GM19372 (cell line): Measurements from ENCODE around the gene AMDHD2.
"Not testable (repeated sequence)": the region's sequence is repeated elsewhere in the genome, so short reads cannot be mapped to it uniquely, and the experiment has no call there.

Experiments
- ATAC-seq: cut with Tn5 transposase; IDR thresholded peaks from one replicate; pipeline ENCODE4 v1.9.1; 2021; ENCODE audit warnings: mild to moderate bottlenecking, low read depth, moderate library complexity; ENCODE audit not compliant: unreplicated experiment

Gene AMDHD2

DNA sequence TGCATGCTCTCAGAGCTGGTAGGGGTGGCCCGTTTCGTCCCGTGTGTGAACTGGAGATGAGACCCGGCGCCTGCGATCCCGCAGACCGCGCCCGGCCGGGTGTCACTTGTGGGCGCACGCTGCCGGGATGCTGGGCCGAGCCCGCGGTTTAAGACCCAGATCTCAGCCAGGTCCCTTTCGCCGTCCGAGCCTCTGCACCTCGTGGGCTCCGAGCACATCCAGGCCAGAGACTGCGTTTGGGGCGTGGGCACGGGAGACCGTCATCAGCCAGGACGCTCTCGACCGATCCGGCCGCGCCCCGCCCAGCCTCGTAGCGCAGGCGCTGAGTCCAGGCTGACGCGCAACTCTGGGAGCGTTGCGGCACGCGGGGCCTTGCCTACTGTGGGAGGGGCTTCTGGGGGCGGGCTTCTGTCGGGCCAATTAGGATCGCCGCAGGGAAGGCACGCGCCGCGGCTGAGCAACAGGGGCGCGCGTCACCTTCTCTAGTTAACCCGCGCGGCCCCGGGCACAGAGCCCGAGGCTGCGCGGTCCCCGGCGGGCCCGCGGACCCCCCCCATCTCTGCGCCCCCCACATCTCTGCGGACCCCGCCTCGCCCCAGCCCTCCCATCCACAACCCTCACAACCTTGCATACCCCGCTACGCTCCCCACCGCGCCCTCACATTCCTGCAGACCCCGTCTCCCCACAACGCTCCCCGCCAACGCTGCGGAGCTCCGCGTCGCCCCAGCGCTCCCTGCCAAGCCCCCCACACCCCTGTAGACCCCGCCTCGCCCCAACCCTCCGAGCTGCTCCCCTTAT lies 11.7 kb downstream of the AMDHD2 start:
- ATAC-seq = peak; percentile 88

DNA sequence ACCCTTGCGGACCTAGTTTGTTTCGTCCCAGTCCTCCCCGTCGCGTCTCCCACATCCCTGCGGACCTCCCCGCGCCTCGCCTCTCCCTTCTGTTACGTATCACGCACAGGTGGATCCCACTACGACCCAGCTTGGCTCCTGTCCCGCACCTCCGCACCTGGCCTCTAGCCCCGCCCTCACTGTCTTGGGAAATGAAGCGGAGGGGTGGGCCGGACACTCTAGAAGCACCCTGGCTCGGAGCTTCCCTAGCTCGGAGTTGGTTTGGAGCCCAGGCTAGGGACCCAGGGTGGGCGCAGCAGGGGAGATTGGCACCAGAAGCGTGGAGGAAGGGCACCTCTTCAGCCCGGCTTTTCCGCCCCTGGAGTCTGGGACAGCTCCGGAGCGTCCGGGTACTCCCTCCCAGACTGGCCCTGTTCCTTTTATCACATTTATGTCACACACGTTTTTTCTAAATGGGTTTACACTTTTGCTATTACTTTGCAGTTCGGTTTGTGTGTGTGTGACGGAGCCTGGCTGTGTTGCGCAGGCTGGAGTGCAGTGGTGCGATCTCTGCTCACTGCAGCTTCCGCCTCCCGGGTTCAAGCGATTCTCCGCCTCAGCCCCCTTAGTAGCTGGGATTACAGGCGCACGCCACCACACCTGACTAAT lies 12.4 kb downstream of the AMDHD2 start:
- ATAC-seq = no peak

DNA sequence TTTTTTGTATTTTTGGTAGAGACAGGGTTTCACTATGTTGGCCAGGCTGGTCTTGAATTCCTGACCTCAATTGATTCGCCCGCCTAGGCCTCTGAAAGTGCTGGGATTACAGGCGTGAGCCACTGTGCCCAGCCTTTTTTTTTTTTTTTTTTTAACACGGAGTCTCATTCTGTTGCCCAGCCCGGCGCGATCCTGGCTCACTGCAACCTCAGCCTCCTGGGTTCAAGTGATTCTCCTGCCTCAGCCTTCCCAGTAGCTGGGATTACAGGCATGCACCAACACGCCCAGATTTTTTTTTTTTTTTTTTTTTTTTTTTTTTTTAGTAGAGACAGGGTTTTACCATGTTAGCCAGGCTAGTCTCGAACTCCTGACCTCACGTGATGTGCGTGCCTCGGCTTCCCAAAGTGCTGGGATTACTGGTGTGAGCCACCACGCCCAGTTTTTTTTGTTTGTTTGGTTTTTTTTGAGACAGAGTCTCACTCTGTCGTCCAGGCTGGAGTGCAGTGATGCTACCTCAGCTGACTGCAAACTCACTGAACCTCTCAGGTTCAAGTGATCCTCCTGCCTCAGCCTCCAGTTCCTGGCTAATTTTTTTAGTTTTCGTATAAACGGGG lies 13.1 kb downstream of the AMDHD2 start:
- ATAC-seq = not testable (repeated sequence)

DNA sequence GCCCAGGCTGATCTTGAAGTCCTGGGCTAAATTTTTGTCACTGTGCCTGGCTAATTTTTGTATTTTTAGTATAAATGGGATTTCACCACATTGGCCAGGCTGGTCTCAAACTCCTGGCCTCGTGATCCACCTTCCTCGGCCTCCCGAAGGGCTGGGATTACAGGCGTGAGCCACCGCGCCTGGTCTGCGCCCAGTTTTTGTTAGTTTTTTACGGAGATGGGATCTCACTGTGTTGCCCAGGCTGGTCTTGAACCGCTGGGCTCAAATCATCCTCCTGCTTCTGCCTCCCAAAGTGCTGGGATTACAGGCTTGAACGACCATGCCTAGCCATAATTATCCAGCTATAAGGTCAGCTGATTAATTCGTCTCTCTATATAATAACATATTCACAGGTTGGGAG lies 13.7 kb downstream of the AMDHD2 start:
- ATAC-seq = no peak

DNA sequence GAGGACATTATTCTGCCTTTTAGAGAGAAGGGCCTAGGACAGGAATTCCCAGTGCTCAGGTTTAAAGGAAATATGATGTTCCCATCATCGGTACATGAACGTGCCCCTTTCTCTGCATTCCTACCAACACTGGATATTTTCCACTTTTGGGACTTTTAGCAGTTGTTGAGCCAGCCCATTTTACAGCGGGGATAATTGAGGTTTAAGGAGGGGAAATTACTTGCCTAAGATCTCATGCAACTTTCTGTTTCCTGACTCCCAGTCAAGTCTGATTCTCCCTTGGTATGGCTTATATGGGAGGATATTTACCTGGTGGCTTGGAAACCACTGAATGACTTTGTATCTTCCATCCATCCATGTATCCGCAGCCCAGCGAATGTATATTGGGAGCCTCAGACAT lies 14.2 kb downstream of the AMDHD2 start:
- not testable (repeated sequence) for ATAC-seq

DNA sequence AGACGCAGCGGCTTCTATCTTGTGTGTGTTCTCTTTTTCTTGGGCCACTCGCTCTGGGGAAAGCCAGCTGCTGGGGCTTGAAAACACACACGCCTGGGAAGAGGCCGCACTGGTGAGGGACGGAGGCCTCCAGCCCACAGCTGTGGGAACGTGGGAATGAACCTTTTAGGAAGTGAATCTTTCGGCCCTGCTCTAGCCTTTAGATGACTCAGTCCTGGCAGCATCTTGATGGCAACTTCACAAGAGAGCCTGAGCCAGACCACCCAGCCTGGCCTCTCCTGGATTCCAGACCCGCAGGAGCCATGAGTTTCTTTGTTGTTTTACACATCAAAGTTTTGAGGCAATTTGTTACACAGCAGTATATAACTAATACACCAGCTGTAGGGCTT lies 15.4 kb downstream of the AMDHD2 start:
- ATAC-seq = no peak

DNA sequence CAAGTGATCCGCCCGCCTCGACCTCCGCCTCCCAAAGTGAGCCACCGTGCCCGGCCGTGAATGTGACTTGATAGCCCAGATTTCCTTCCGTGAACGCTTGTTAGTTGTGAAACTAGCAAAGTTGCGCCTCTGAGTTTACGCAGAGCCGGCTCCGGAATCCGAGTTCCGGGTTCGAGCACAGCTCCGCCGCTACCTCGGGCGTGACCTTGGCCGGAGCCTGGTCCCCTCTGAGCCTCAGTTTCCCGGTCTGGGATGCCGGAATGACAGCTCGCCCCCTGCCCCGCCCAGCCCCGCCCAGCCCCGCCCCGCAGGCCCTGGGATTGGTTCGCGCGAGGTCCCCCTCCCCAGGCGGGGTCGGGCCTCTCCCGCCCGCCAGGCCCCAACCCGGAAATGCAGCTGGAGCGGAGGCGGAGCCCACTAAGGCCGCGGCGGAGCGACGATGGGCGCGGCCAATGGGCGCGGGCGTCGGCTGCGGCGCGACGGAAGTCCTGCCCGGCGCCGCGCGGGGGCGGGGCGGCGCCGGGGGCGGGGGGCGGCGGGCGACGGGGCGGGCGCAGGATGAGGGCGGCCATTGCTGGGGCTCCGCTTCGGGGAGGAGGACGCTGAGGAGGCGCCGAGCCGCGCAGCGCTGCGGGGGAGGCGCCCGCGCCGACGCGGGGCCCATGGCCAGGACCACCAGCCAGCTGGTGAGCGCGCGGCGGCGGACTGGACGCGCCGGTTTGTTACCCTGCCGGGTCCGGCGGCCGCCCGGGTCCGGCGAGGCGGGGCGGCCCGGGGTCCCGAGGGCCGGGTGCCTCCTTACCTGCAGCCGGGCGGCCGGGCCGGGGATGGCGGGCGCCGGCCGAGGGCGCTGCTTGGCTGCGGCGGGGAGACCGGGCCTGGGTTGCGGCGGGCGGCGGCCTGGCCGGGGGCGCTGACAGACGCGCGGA lies 17.5 kb downstream of the AMDHD2 start, which contains the start of gene PDPK1:
Gene PDPK1, plus strand, starts transcription at position 571 of the 929 bp plus-strand sequence. Its CDS starts 92 bp downstream, at position 663.
- peak; percentile 84 for ATAC-seq

DNA sequence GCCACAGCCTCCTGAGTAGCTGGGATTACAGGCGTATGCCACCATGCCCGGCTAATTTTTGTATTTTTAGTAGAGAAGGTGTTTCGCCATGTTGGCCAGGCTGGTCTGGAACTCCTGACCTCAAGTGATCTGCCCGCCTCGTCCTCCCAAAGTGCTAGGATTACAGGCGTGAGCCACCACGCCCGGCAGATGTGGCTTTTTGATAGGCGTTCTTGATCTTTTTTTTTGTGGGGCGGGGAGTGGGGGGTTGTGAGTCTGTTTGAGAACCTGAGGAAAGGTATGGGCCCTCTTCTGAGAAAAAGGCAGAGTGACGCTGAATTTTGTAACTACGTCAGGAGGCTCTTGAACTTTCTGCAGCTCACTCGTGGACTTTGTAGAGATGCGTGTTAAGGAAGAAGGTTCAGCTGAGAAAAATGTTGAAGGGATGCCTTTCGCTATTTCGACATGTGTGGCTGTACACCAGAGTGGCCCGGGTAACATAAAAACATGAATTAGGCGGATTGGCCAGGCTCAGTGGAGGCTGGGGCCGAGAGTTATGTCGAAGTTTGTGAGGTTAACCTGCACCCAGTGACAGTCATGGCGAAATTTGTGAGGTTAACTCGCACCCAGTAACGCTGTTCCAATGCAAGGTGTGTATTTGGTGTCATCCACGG lies 19.1 kb downstream of the AMDHD2 start:
- not testable (repeated sequence) for ATAC-seq

DNA sequence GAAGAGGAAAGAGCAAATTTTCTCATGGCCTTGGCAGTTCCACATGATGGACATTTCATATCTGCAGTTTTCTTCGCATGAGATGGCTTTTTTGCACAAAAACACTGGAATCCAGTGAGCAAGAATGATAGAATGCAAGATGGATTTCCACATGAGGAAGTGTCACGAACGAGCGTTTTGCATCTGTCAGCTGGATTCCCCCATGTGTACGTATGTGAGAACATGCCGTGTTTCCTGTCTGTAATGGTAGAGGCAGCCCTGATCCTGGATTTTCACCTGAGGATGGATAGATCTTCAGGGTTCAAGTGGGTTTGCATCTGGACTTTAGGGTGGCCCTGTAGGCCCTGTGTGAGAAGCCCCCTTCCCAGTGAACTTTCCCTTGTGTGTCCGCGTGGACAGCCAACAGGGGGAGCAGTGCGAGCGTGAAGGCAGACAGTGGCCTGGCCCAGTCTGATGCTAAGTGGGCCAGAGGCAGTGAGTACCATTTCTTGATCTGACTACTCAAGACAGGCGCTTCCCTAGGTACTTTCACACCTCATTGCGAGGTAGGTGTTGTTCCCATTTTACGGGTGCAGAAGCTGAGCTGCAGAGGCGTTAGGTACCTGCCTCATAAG lies 19.8 kb downstream of the AMDHD2 start:
- ATAC-seq = not testable (repeated sequence)

DNA sequence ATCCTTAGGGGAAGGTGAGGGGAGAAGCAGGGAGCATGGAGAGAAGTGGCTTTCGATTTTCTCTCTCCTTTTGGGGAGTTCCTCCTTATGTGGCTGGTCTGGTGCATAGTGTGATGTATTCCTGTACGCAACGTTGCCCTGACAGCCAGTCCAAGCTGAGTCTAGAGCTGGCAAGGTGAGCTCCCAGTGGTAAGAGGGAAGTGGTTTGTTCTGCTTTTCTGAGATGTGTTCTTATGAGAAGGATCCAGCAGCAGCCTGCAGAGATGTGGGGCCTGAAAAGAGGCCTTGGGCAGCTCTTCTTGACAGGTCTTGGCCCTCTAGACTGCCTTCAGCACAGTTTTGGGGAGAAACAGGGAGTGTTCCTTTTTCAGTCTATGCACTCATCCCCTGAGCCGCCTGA lies 20.7 kb downstream of the AMDHD2 start:
- ATAC-seq = not testable (repeated sequence)

DNA sequence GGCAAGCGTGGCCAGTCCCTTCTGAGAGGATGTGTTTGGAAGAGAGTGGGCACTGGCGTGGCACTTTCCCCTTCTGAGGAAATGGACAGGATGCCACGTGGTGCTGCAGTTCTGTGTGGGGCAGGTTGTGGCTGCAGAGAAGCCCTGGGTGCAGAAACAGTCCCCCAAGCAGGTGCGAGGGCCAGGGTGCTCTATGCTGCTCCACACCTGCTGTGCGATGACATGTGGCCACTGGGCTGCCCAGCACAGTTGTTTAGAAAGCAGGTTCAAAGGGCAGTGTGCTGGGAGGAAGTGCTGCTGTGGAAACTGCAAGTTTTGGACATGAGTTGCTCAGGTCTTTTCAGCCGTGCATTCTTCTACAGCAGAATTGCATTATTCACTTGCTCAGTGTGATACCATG lies 21.2 kb downstream of the AMDHD2 start:
- not testable (repeated sequence) for ATAC-seq

DNA sequence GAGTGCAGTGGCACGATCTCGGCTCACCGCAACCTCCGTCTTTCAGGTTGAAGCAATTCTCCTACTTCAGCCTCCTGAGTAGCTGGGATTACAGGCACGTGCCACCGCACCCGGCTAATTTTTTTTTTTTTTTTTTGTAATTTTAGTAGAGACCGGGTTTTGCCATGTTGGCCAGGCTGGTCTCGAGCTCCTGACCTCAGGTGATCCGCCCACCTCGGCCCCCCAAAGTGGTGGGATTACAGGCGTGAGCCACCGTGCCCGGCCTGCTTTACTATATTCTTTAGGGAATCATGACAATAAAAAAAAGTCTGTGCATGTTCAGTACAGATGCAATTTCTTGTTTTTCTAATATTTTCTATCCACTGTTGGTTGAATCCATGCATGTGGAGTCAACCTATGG lies 23.6 kb downstream of the AMDHD2 start:
- ATAC-seq = not testable (repeated sequence)

DNA sequence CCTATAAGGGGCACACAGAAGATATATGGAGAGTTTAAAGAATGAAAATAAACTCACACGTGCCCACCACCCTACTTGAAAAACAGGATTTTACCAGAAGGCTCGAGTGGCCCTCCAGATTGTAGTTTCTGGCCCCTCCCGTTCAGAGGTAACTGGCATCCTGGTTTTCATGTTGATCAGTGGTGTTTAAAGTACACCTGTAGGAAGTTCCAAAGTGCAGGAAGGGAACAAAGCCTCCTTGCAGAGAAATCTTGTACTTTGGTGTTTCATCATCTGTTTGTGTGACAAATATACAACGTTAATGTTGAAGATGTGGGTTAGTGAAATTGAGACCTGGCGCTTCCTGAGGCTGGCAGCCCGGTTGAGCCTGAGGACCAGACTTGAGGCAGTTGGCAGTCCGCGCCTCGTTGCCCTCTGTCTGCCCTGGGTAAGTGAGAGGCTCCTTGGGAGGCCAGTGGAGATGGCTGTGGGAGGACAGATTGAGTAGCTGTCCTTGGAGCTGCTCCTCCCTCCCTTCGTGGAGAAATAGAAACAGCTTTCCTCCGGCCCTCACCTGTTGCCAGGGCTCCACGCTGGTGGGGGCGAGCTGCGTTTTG lies 30.2 kb downstream of the AMDHD2 start:
- not testable (repeated sequence) for ATAC-seq

DNA sequence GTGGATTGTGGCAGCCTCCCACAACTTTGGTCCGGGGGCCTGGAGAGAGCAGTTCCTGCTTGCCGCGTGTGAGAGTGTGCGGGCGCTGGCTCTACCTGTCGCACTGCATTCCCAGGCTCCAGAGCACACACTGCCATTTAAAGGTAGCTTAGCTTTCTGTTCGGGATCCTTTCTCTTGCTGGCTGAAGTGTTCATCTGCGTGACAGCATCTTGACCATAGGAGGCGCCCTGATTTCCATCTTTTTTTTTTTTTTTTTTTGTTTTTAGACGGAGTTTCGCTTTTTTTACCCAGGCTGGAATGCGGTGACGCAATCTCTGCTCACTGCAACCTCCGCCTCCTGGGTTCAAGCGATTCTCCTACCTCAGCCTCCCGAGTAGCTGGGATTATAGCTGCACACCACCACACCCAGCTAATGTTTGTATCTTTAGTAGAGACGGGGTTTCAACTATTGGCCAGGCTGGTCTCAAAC lies 31.3 kb downstream of the AMDHD2 start:
- ATAC-seq = not testable (repeated sequence)

DNA sequence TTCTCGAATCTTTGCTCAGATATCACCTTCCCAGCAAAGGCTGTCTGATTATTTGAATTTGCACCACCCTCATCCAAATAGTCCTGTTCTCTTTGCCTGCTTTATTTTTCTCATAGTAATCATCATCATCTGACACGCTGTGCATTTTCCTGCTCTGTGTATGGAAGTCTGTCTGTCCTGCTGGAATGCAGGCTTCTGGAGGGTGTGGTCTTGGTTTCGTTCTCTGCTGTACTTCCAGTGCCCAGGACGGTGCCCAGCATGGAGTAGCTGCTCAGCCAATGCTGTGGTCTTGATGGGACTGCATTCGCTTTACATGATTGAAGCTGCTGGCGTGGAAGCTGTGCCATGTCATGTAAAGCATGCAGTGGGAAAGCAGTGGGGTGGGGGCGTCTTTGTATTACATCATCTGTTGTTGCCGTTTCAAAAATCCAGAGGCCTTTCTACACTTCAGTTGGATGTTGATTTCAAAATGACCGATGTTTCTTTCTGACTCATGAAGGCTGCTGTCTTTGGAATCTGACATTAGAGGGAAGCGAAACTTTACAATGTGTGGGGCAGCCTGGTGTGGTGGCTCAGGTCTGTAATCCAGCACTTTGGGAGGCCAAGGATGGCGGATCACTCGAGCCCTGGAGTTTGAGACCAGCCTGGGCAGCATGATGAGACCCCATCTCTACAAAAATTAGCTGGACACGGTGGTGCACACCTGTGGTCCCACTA lies 34.7 kb downstream of the AMDHD2 start:
- ATAC-seq = not testable (repeated sequence)

DNA sequence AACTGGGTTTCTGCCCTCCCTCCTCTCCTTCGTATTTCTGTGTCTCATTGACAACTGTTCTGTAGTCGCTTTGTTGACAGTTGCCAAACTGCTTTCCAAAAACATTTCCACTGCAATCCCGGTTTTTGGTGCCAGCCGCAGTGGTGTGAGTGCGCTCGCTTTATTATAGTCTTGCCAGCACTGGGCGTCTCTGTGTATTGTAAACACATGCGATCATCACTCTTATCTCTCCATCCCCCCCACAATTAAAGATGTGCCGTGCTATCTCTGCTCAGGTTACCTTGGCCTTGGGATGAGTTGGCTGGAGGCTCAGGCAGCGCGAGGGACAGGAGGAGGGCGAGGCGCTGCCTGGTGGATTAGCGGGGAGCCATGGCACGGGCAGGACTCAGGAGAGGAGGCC lies 37.0 kb downstream of the AMDHD2 start:
- ATAC-seq = not testable (repeated sequence)

DNA sequence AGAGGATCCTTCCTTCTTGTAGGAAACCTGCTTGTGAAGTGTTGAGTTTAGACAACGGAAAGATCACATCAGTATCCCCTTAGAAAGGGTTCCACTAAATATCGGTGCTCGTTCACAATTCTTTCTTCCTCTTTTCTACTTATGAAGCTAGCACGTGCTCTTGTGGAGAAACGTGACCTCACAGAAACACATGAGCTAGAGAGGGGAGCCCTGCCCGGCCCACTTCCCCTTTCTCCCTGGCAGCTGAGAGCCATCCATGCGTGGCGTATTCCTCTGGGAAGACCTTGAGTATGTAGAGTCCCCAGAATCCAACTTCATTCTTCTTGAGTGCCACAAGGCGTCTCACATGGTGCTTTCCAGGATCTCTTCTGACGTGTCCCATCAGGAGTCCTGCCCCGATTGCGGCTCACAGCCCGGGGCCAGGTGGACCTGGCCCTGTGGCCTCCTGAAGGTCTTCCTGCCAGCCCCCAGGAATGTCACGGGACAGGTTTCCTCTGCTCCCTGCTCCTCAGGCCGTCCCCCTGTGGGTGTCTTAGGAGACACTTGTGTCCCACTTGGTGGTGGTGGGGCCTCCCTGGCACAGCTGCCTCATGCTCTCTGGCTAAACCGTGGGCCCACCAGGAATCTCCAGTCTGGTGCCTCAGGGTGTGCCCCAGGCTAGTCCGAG lies 40.1 kb downstream of the AMDHD2 start:
- not testable (repeated sequence) for ATAC-seq

DNA sequence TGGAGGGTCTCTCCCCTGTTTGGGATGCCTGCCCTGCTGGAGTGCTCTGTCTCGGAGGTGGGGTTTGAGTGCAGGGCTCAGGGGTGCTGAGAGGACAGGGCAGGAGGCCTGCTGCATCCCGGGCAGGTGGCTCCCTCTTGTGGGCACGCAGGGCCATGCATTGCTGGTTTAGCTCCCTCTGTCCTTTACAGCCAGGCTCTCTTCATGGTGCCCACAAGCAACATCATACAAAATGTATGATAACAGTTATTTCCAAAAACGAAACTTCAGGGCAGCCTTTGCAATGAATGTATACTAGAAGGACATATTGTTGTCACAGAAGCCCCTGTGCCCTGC lies 40.6 kb downstream of the AMDHD2 start:
- not testable (repeated sequence) for ATAC-seq
